RWPE1 (cell line): ENCODE results near the gene NFIA.

Experiments
- CTCF ChIA-PET: fragments of 350-600 bp; sonication (Branson Sonifier 250); formaldehyde crosslinking; extraction: SDS; loops from one replicate; lab custom pipeline; 2021; lab: Yijun Ruan, JAX
- POLR2A ChIA-PET: fragments of 400-600 bp; formaldehyde crosslinking; extraction: SDS; loops from one replicate; lab custom pipeline; 2020; ENCODE audit warnings: antibody characterized with exemption; ENCODE audit not compliant: low non-redundant PET; lab: Yijun Ruan, JAX
- DNase-seq: peaks from one replicate; pipeline ENCODE4 v3.0.0; 2012; ENCODE audit warnings: low spot score
- H3K27ac ChIP-seq: fragments of 450-650 bp; 2 replicates; pipeline ENCODE4 v1.5.1; 2017
- TF ChIP-seq, protein P1 (sequence below): fragments of 450-650 bp; conservative IDR thresholded peaks from 2 replicates; pipeline ENCODE4 v1.5.1; 2017; ENCODE audit warnings: low read depth, mild to moderate bottlenecking

NFIA gene

DNA sequence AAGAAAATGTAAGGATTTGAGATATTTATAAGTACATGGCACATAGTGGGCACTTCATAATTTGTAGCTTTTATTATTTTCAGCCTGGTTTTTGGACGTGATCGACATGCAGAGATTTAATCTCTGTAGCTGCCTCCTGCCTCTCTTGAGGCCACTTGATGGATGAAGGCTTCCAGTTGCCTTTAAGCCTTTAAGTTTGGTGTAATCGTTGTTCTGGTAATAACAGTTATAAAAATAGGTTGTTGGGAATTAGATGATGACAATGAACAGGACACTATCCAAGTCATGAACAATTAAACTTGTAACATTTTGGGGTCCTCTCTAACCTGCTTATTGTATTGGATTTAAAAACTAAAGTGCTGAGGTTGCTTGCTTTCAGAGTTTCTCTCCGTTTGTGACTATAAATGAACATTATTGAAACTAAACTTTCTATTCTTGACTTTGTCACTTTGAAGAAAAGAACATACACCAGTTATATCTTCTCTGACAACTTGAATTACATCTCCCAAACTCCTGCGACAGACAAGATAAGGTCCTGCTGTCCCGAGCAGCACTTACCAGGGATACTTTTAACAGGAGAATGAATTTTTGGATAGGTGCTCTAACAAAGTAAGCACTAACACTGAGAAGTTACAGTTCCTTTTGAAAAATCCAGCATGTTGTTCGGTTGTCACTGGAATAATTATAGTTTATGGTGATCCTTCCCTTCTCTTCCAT lies 295.0 kb downstream of the NFIA start:
- POLR2A ChIA-PET, result no interaction called here
- TF ChIP-seq, protein P1, sequence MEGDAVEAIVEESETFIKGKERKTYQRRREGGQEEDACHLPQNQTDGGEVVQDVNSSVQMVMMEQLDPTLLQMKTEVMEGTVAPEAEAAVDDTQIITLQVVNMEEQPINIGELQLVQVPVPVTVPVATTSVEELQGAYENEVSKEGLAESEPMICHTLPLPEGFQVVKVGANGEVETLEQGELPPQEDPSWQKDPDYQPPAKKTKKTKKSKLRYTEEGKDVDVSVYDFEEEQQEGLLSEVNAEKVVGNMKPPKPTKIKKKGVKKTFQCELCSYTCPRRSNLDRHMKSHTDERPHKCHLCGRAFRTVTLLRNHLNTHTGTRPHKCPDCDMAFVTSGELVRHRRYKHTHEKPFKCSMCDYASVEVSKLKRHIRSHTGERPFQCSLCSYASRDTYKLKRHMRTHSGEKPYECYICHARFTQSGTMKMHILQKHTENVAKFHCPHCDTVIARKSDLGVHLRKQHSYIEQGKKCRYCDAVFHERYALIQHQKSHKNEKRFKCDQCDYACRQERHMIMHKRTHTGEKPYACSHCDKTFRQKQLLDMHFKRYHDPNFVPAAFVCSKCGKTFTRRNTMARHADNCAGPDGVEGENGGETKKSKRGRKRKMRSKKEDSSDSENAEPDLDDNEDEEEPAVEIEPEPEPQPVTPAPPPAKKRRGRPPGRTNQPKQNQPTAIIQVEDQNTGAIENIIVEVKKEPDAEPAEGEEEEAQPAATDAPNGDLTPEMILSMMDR, result no peak

DNA sequence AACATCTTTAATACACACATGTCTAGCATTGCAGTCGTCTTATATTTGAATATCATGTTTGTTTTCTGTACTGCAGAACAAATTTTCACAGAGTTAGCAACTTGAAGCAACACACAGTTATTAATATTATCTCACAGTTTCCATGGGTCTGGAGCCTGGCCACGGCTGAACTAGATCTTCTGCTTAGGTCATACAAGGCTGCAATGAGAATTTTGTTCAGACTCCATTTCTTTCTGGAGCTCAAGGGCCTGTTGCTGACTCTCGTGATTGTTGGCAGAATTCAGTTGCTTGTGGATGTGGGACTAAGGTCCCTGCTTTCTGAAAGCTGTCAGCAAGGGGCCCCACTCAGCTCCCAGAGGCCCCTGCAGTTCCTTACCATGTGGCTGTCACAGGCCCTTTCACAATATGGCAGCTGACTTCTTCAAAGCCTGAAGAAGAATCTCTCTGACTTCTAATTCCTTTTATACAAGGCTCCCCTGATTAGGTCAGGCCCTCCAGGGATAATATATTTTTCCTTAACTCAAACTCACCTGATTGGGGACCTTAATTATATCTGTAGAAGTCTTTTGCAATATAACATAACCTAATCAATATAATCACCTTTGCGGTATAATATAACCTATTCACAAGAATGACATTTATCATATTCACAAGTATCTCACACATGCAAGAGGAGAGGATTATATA lies 296.3 kb downstream of the NFIA start:
- no peak for DNase-seq
- ChIA-PET CTCF (interaction anchor here (0.9 kb wide), 1 partner anchor 73 kb away, joined by 4 read pairs; no protein-coding TSS in a partner anchor), POLR2A (no interaction called here)
- H3K27ac ChIP-seq, result no peak overlapping the region
- TF ChIP-seq, protein P1, result no peak

More for the DNA sequence above, 295.0 kb downstream of the NFIA start:
- no peak for DNase-seq
- H3K27ac ChIP-seq, result no peak overlapping the region
- CTCF ChIA-PET, result interaction anchor here (0.9 kb wide), 1 partner anchor 74 kb away, joined by 4 read pairs; no protein-coding TSS in a partner anchor

DNA sequence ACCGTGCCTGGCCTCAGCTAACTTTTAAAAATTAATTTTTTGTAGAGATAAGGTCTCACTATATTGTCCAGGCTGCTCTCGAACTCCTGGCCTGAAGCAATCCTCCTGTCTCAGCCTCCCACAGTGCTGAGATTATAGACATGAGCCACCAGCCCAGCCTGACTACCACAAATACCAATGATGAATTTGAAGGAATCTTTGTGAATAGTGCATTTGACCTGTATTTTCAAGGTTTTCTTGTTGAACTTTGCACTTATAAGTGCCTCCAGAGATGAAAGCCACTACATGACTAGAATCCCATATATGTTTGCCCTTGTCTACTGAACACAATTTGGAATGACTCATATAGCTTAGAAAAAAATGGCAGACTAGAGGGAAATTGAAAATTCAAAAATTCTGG lies 297.3 kb downstream of the NFIA start:
- TF ChIP-seq, protein P1, result no peak
- no peak for DNase-seq
- H3K27ac ChIP-seq, result no peak overlapping the region
- POLR2A ChIA-PET, result no interaction called here
- CTCF ChIA-PET, result no interaction called here

DNA sequence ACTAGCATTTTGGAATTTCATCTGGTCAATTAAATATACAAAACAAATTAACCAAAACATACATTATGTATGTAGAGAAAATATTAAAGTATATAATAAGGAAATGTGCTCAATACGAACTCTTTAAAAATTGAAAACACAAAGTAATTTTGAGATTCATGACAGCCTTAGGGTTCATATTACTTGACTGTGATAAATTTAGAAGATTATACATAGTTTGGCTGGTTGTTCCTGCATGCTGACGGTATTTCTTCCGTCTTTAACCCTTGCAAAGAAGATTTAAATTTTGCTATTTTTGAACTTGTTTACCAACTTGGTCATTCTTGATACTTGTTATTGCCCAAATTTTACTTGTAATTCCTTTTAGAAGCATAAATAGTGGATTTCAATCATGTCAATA lies 298.2 kb downstream of the NFIA start:
- no peak for DNase-seq
- ChIA-PET CTCF (interaction anchor here (0.6 kb wide), 1 partner anchor 217 kb away, joined by 3 read pairs; no protein-coding TSS in a partner anchor), POLR2A (interaction anchor here (0.6 kb wide), 1 partner anchor 844 kb away, joined by 4 read pairs; no protein-coding TSS in a partner anchor)
- TF ChIP-seq, protein P1, result no peak
- no peak overlapping the region for H3K27ac ChIP-seq

DNA sequence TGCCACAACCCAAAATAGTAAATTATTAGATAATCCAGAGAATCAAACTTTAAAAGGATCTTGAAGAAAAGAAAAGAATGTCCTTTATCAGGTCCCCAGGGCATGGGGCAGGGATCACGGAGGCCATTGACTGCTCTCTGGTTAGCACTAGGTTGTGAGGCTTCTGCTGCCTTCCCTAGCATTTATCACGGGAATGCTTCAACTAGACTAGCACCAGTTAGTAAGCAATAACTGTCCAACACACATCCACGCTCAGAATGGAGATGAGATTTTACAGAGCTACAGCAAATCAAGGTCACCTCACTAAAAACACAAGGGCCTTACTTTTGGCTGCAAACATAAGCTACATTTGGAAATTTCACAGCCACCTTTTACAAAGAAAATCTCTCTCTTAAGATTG lies 304.0 kb downstream of the NFIA start:
- no peak overlapping the region for H3K27ac ChIP-seq
- no peak for DNase-seq
- ChIA-PET CTCF (interaction anchor here (0.6 kb wide), 2 partner anchors 98 to 234 kb away, joined by 3 read pairs; no protein-coding TSS in a partner anchor), POLR2A (no interaction called here)
- TF ChIP-seq, protein P1, result no peak

DNA sequence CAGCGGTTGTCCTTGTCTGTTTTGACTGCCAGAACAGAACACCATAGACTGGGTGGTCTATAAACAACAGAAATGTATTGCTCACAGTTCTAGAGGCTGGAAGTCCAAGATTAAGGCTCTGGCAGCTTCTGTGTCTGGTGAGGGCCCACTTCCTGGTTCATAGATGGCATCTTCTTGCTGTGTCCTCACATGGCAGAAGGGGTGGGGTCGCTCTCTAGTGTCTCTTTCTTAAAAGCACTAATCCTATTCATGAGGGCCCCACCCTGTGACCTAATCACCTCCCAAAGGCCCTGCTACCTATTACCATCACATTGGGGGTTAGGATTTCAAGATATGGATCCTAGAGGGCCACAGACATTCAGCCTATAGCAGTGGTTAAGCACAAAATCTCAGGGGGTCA lies 304.4 kb downstream of the NFIA start:
- DNase-seq, result no peak
- ChIA-PET CTCF (interaction anchor here (0.6 kb wide), 1 partner anchor 234 kb away, joined by 3 read pairs; no protein-coding TSS in a partner anchor), POLR2A (no interaction called here)
- TF ChIP-seq, protein P1, result no peak
- no peak overlapping the region for H3K27ac ChIP-seq
